Fibroblast of pulmonary artery (primary cell): ENCODE measurements around the gene OSBPL6.

ENCODE experiments used
- DNase-seq: peaks from one replicate; pipeline ENCODE4 v3.0.0-alpha.2; 2010; ENCODE audit warnings: low read depth
- H3K4me3 ChIP-seq: replicated peaks from 2 replicates; pipeline ENCODE4 v1.5.1; 2011; ENCODE audit warnings: low read depth, mild to moderate bottlenecking, control low read depth, low read length, moderate library complexity
- TF ChIP-seq, protein P1 (sequence below): IDR thresholded peaks from 2 replicates; pipeline ENCODE4 v1.5.1; 2011; ENCODE audit warnings: mild to moderate bottlenecking, control low read depth, low read length, inconsistent platforms; ENCODE audit errors: missing control alignments

The OSBPL6 gene

DNA sequence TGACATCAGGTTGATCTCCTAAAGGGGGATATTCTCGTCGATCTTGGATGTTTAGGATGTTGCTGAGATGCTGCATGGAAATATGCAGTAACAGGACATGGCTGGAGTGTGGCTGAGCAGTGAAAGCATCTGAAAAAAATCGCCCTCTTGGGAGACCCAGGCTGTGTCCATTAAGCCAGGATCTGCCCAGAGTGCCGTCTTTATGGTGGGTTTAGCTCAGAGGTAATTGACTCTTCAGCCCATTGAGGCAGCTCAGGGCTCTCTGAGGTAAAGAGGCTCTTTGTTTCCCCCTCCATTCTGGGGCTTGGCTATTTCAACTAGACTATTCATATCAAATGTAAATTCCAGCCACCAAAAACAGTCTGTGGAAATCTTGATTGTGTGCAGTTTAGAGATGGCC is 26.5 kb downstream of the OSBPL6 start:
- no peak overlapping the region for H3K4me3 ChIP-seq
- DNase-seq: no peak
- TF ChIP-seq, protein P1, sequence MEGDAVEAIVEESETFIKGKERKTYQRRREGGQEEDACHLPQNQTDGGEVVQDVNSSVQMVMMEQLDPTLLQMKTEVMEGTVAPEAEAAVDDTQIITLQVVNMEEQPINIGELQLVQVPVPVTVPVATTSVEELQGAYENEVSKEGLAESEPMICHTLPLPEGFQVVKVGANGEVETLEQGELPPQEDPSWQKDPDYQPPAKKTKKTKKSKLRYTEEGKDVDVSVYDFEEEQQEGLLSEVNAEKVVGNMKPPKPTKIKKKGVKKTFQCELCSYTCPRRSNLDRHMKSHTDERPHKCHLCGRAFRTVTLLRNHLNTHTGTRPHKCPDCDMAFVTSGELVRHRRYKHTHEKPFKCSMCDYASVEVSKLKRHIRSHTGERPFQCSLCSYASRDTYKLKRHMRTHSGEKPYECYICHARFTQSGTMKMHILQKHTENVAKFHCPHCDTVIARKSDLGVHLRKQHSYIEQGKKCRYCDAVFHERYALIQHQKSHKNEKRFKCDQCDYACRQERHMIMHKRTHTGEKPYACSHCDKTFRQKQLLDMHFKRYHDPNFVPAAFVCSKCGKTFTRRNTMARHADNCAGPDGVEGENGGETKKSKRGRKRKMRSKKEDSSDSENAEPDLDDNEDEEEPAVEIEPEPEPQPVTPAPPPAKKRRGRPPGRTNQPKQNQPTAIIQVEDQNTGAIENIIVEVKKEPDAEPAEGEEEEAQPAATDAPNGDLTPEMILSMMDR: no peak

DNA sequence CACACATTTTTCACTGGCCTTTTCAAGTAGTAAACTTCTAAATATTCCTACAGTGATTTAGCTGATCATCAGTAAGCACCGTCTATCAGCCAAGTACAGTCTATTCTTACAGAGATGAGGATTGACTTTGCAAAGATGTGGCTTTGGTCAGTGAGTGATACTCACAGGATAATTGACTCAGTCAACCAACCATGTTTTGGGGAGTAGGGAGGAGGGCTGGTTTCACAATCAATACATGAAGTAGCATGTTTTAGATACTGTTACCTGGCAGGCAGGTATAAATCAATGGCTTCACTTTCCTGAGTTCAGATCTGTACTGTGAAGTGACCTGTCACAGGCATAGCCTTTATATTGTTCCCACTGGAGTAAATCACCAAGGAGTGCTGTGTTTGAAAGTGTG is 27.2 kb downstream of the OSBPL6 start:
- H3K4me3 ChIP-seq: no peak overlapping the region
- no peak for DNase-seq
- TF ChIP-seq, protein P1: no peak

GRCh38 chr2:178223806-178224205 is 29.5 kb downstream of the OSBPL6 start:
- DNase-seq: no peak
- TF ChIP-seq, protein P1: no peak
- H3K4me3 ChIP-seq: no peak overlapping the region

DNA sequence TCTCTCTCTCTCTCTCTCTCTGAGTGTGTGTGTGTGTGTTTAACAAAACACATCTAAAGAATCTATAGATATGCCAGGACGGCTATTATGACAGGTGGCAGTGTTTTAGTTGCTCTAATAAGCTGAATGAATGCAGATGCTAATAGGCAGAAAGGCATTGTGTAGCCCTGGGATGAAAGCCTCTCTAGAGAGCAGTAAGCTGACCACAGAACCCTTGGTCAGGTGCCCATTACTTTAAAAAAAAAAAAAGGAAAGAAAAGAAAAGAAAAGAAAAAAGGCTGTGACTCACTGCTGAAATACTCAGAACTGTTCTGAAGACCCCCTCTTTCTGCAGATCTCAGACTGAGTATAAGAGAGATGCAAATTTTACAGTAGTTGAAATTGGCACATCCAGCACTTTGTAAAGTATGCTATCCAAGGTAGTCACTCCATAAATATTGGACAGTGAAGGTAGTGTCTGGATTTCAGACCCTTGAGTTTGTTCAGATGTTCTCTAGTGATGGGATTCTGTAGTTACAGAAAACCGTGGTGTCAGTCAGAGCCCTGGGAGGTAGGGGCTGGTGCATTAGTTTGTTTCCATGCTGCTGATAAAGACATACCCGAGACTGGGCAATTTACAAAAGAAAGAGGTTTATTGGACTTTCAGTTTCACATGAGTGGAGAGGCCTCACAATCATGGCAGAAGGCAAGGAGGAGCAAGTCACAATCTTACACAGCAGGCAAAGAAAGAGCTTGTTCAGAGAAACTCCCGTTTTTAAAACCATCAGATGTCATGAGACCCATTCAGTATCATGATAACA is 30.9 kb downstream of the OSBPL6 start:
- H3K4me3 ChIP-seq: no peak overlapping the region
- peak; percentile 59 for DNase-seq
- TF ChIP-seq, protein P1: no peak

DNA sequence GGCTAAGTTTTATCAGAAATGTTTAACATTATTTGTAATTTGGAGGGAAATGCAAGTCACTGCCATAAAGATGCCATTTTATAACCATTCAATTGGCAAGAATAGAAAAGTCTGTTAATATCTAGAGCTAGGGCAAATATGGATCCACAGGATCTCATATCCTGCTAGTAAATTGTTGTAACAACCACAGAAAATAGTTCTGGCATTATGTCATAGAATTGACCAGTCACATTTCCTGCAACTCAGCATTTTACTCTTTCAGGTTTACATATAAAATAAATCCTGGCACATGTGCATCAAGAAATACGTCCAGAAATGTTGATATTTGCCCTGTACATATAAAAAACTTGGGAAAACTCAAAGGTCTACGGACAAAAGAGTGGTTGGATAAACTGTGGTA is 32.9 kb downstream of the OSBPL6 start:
- TF ChIP-seq, protein P1: no peak
- H3K4me3 ChIP-seq: no peak overlapping the region
- peak; percentile 53 for DNase-seq

DNA sequence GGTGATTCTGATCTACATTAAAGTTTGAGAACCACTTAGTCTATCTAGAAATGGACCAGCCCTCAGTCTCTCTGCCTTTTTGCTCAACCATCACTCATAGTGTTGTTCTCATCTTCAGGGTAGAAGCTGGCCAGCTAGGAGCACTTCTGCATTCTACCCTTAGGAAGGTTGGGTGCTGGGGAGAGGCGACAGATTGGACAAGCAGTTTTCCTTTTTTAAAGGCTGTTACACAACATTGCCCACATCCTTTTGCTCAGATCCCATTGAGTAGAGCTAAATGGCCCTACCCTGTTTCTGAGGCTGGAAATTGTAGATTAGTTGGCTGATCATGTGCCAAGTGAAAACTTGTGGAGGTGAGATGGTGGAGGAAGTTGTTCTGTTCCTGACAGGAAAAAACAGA is 35.6 kb downstream of the OSBPL6 start:
- no peak for DNase-seq
- H3K4me3 ChIP-seq: no peak overlapping the region
- TF ChIP-seq, protein P1: no peak

- no peak for DNase-seq
- H3K4me3 ChIP-seq: no peak overlapping the region
- TF ChIP-seq, protein P1: no peak
These were observed 36.1 kb downstream of the OSBPL6 start for GRCh38 chr2:178230396-178230795.
